HG03064 (cell line): ENCODE results near the gene MAML1.

ENCODE experiments used
- ATAC-seq: cut with Tn5 transposase; IDR thresholded peaks from one replicate; pipeline ENCODE4 v1.9.1; 2021; ENCODE audit warnings: low read depth; ENCODE audit not compliant: unreplicated experiment

The MAML1 gene

DNA sequence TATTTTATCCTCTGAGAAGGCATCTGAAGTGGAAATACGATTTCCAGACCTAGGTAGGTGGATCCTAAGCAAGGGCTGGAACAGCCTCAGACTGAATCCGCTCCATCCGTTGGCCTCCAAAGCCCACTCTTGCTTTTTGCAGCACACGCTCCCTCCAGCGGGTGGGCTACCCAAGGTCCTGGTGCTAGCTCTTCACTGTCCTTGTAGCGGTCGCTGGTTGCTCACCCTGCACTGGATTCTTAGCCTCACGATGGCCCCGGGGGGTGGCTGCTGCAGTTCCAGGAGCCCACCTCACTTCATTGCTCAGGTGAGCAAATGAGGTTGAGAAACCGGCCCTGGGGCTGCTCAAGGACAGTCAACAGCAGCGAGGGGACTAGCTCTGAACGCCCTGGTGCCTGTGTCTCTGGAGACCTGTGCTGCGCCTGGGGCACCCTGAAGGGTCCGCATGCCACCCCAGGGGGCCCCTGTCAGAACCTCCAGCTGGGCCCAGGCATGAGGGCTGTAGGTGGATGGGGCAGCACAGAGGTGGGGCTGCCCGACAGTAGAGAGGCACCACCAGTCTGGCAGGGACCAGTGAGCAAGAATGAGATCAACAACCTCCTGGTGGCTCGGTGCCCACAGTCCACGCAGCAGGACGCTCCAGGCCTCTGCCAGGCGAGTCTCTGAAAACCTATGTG lies 69.7 kb downstream of the MAML1 start:
- ATAC-seq: no peak

DNA sequence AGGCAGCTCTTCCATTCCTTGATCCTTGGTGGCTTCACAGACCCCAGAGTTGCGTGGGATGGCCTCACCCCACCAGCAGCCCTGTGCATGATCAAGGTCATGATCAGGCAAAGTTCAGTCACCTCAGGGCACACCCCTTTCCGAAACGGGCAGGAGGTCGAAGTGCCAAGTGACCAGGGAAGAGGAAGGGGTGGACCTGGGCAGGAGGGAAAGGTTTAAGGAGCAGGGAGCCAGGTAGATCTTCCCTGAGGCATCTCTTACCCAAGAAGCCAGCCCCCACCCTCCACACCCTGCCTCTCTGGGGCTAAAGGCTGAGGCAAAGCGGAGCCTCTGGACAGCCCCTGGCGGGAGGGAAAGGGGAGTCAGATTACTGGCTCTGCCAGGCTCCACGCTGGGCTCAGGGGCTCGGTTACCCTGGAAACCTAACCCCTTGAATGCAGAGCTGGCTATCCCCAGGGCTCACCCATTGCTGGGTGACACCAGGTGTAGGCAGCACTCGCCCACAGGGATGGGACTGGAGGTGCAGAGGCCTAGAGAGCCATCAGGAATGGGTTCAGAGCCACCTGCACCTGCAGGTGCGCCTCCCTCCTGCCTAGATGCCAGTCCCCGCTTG lies 70.4 kb downstream of the MAML1 start:
- ATAC-seq: no peak

GRCh38 chr5:179803651-179804554 lies 71.3 kb downstream of the MAML1 start:
- ATAC-seq: no peak

- ATAC-seq: no peak
Measured at GRCh38 chr5:179804555-179804947, 71.9 kb downstream of the MAML1 start.

DNA sequence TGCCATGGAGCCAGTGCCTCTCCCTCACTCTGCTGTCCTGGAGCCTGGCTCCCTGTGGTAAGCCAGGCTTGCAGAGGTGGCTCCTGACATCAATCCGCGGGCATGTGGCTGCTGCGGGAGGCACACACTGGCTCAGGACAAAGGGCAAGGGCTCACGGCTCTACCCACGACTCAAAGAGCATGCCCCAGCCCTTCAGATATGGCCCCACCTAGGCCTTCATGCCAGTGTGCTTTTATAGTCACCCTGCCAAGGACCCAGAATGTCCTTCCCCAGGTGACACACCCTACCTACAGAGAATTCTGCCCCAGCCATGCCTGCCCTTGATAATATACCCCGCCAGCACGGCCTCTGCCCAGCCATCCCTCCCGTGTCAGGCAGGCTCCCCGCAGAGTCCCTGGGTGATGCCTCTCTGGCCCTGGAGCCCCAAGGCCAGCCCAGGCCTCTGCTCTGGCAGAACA lies 72.5 kb downstream of the MAML1 start:
- ATAC-seq: no peak

GRCh38 chr5:179805529-179806249 lies 73.1 kb downstream of the MAML1 start:
- ATAC-seq: peak; percentile 22

- ATAC-seq: peak; percentile 69
Measured at GRCh38 chr5:179806250-179807048, 73.8 kb downstream of the MAML1 start, which contains the start of gene MGAT4B. Gene MGAT4B, minus strand, starts transcription at chr5:179806866. Its CDS starts 283 bp downstream, at chr5:179806583.

DNA sequence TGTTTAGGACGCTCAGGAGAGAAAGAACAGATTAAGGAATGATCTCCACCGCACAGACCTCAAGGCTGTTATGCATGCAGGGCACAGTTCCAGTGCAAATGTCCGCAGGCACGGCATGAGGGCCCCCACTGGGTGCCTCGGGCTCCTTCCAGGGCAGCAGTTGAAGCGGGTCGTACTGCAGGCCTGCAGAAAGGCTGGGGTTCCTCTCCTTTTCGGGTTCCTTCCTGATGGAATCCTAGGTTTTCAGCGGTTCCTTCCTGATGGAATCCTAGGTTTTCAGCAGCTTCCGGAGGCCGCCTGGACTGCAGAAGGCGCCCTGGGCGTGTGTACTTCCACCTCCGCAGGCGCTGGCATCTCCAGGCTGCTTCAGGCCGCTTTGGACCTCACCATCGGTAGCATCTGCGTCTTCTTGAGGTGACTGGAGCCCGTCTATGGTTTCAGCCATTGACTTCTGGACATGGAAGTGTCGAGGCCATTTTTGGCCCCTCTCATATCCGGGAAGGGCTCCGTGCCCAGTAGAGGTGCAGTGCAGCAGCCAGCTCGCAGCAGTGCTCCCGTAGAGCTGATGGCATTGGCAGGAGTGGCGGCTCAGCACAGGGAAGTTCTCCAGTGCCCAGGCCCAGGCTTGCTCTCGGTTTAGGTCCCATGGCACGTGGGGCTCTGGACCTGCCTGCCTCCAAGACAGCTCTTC lies 79.7 kb downstream of the MAML1 start:
- ATAC-seq: no peak

DNA sequence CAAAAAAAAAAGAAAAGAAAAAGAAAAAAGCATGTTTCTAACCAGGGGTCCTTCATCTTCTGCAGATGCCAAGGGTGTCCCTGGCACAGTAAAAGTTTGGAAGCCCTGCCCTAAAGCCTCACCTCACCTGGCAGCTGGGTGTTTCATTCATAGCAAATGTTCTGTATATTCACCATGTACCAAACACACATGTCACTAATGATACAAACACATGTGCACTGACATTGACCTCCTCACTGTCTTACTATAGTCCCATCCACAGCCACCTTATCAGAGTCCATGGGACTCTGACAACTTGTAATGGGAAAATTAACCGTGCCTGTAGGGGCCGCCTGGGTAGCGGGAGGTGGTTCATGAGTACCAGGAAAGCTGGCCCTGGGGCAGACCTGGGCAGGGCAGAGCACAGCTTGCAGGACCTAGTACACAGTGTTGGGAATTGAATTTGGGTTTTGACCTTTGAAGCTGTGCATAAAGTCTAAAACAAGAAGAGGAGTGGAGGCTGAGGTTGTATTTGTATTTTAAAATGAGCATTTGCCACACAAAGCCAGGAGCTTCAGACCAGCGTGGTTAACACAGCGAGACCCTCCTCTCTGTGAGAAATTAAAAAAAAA lies 80.5 kb downstream of the MAML1 start:
- no peak for ATAC-seq

DNA sequence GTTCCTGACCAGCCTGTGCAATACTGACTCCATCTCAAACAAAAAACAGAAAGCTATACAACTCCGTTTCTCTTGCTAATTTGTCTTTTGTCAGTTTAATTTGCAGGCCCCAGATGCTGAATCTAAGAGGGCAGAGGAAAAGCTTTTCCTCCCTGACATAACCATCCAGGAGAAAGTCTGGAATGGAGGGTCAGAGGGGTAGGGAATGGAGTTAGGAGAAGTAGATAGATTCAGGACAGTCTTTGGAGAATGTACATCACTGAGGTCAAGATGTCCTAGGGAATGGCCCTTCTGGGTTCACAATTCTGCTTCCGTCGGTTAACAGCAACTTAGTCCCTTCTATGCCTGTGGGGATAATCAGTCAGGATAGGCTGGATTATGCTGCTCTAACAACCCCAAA lies 81.5 kb downstream of the MAML1 start:
- ATAC-seq: no peak

GRCh38 chr5:179815491-179816249 lies 83.0 kb downstream of the MAML1 start:
- ATAC-seq: no peak

DNA sequence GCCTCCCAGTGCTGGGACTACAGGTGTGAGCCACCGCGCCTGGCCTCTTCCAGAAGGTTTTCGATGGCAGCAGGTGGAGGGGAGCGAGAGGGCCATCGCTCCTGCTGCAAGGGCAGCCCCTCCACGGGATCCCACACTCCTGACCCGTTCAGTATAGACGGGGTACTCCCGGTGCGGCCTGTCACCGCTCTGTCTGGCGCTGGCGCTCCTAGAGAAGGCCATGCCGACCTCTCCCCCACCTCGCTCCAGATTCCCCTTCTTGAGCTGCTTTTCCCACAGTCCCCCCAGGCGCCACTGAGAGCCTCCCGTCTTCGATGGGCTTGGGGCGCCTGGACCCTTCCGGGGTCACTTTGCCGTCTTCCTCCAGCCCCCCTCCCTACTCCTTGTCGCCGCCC lies 83.8 kb downstream of the MAML1 start:
- ATAC-seq: no peak

DNA sequence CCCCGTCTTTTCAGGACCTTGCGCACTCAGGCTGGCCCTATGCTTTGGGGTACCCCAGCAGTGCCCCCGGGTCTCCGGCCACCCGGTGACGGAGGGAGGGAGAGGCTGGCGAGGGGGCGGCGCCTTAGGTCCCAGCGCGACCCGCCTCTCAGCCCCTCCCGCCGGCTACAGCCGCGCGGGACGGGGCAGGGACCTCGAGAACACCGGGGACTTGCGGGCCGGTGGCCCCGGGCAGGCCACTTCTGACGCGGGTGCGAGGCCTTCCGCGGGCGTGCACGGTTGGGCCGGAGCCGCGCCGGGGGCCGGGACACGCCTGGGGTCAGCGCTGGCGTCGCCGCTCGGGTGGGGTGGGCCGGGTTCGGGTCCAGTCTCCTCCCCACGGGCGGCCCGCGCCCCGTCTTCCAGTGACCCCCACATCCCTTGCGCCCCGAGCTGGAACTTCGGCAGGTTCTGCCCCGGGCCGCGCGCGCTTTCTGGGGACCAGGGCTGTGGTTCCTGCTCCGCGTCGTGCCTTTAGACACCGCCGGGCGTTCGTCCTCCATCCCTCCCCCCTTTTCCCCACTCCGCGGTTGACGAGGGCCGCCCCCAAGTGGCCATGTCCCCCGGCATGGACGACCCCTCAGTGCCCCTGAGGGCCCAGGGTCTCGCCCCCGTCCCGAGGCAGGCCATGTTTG lies 84.3 kb downstream of the MAML1 start:
- ATAC-seq: no peak

GRCh38 chr5:179817470-179817840 lies 84.8 kb downstream of the MAML1 start:
- ATAC-seq: no peak

GRCh38 chr5:179817890-179818745 lies 85.5 kb downstream of the MAML1 start:
- ATAC-seq: no peak

DNA sequence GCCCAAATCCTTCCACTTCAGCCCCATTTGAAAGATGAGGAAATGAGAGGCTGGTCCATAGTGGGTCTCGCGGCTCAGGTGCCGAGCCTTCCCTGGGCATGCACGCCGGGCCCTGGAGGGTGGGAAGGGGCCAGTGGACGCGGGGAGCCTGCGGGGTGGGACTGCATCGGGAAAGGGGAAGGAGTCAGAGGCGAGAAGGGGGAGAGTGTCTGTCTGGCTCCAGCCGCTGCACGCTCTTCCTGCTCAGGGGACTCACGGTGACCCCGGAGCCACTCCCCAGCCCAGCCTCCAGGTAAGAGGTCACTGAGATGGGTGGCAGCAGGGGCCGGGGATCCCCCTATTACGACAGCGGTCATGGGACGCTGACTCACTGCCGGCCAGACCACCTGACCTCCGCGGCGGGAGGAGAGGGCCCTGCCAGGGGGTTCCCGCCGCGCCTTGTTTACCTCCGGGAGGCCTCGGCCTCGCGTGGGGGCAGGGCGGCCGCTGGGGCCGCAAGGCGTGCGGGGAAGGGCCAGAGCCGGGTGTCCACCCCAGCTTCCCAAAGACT lies 86.2 kb downstream of the MAML1 start:
- peak; percentile 43 for ATAC-seq
